ENCODE data around the gene PCBP3. TPM values are rescaled to one million over a fixed set of nuclear protein-coding genes. Genes with fewer than 3 reads are reported as not detected.

Gene PCBP3
- total RNA-seq, 1 donor from 2014 or later, result 32.4 TPM

- DNase-seq (ENCODE audit: low spot score), result no peak
Measured at GRCh38 chr21:45778686-45779085, 135.2 kb downstream of the PCBP3 start.

GRCh38 chr21:45779226-45779625 is 135.7 kb downstream of the PCBP3 start:
- no peak for DNase-seq (ENCODE audit: low spot score)

- DNase-seq (ENCODE audit: low spot score), result no peak
Measured at GRCh38 chr21:45780647-45781046, 137.1 kb downstream of the PCBP3 start.

GRCh38 chr21:45781741-45782140 is 138.2 kb downstream of the PCBP3 start:
- DNase-seq (ENCODE audit: low spot score), result no peak

- DNase-seq (ENCODE audit: low spot score), result peak; percentile 72
Measured at GRCh38 chr21:45786660-45787059, 143.1 kb downstream of the PCBP3 start.

GRCh38 chr21:45787371-45787770 is 143.8 kb downstream of the PCBP3 start:
- DNase-seq (ENCODE audit: low spot score), result peak; percentile 39

GRCh38 chr21:45788198-45788597 is 144.7 kb downstream of the PCBP3 start:
- DNase-seq (ENCODE audit: low spot score), result peak; percentile 87

- no peak for DNase-seq (ENCODE audit: low spot score)
Measured at GRCh38 chr21:45788637-45789506, 145.3 kb downstream of the PCBP3 start.

GRCh38 chr21:45790427-45790826 is 146.9 kb downstream of the PCBP3 start:
- no peak for DNase-seq (ENCODE audit: low spot score)

GRCh38 chr21:45791562-45792418 is 148.3 kb downstream of the PCBP3 start:
- DNase-seq (ENCODE audit: low spot score), result no peak

GRCh38 chr21:45792682-45793383 is 149.3 kb downstream of the PCBP3 start:
- DNase-seq (ENCODE audit: low spot score), result no peak

GRCh38 chr21:45794027-45794426 is 150.5 kb downstream of the PCBP3 start:
- no peak for DNase-seq (ENCODE audit: low spot score)

- no peak for DNase-seq (ENCODE audit: low spot score)
Measured at GRCh38 chr21:45796003-45796402, 152.5 kb downstream of the PCBP3 start.

- DNase-seq (ENCODE audit: low spot score), result no peak
Measured at GRCh38 chr21:45797338-45797737, 153.8 kb downstream of the PCBP3 start.

GRCh38 chr21:45799765-45800338 is 156.3 kb downstream of the PCBP3 start:
- DNase-seq (ENCODE audit: low spot score), result no peak

- DNase-seq (ENCODE audit: low spot score), result no peak
Measured at GRCh38 chr21:45800339-45801080, 157.0 kb downstream of the PCBP3 start.

- DNase-seq (ENCODE audit: low spot score), result no peak
Measured at GRCh38 chr21:45801129-45801964, 157.8 kb downstream of the PCBP3 start.

GRCh38 chr21:45801989-45802388 is 158.5 kb downstream of the PCBP3 start:
- DNase-seq (ENCODE audit: low spot score), result no peak

- peak; percentile 82 for DNase-seq (ENCODE audit: low spot score)
Measured at GRCh38 chr21:45802425-45802824, 158.9 kb downstream of the PCBP3 start.

All from mesenteric fat pad (tissue), 1 donor.